Activated B cell treated with CpG ODN at 0.5 μM for 24 hours (primary cell): Measurements from ENCODE around the gene TSPO2. TPM values are rescaled to one million over a fixed set of nuclear protein-coding genes. Genes with fewer than 3 reads are reported as not detected.

Experiments used
- ATAC-seq: fragments of 200-7000 bp; cut with Tn5 transposase; one replicate; pipeline ENCODE4 v1.10.0; 2021; ENCODE audit warnings: low read depth, mild to moderate bottlenecking, moderate library complexity
- CTCF ChIA-PET: fragments of 350-600 bp; sonication (Branson Sonifier 250); formaldehyde crosslinking; loops from one replicate; lab custom pipeline; 2021; ENCODE audit warnings: antibody characterized with exemption; lab: Charles Lee
- POLR2A ChIA-PET: fragments of 350-600 bp; sonication (Branson Sonifier 250); formaldehyde crosslinking; loops from one replicate; lab custom pipeline; 2021; ENCODE audit warnings: antibody characterized with exemption; lab: Charles Lee
- DNase-seq: peaks from one replicate; pipeline ENCODE4 v3.0.0; 2022
- H3K27ac Mint-ChIP-seq: one replicate; pipeline ENCODE4 v1.8.0; 2020; ENCODE audit warnings: mixed read lengths
- H3K27me3 Mint-ChIP-seq: one replicate; pipeline ENCODE4 v1.8.0; 2021; ENCODE audit warnings: mixed read lengths
- H3K36me3 Mint-ChIP-seq: one replicate; pipeline ENCODE4 v1.8.0; 2021; ENCODE audit warnings: low read depth, mixed read lengths
- H3K4me1 Mint-ChIP-seq: one replicate; pipeline ENCODE4 v1.8.0; 2021; ENCODE audit warnings: mixed read lengths
- H3K4me3 Mint-ChIP-seq: one replicate; pipeline ENCODE4 v1.8.0; 2020; ENCODE audit warnings: mild to moderate bottlenecking, mixed read lengths
- H3K9me3 Mint-ChIP-seq: one replicate; pipeline ENCODE4 v1.8.0; 2020; ENCODE audit warnings: mixed read lengths
- intact Hi-C: fragments of 100-400 bp; cut with micrococcal nuclease; formaldehyde crosslinking; loops from one replicate; pipeline ENCODE4 v1.15.1; 2024
- total RNA-seq: library from RNA; stranded (reverse); gene quantifications from 2 replicates; pipeline ENCODE4 v1.2.3, GENCODE V29; 2022
- TF ChIP-seq, protein P1 (sequence below): fragments of 200-600 bp; IDR thresholded peaks from one replicate; pipeline ENCODE4 v1.8.0; 2022; ENCODE audit warnings: antibody characterized with exemption, mild to moderate bottlenecking

The TSPO2 gene
- total RNA-seq, 1 donor from 2014 or later: not detected

DNA sequence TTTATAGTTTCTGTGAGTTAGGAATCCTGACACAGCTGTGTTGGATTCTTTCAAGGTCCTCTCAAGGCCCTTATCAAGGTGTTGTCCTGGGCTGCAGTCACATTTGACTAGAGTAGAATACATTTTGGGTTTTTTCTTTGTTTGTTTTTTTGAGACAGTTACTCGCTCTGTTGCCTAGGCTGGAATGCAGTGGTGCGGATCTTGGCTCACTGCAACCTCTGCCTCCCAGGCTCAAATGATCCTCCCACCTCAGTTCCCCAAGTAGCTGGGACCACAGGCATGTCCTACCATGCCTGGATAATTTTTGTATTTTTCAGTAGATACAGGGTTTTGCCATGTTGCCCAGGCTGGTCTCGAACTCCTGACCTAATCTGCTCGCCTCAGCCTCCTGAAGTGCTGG is 46.2 kb downstream of the TSPO2 start:
- TF ChIP-seq, protein P1, sequence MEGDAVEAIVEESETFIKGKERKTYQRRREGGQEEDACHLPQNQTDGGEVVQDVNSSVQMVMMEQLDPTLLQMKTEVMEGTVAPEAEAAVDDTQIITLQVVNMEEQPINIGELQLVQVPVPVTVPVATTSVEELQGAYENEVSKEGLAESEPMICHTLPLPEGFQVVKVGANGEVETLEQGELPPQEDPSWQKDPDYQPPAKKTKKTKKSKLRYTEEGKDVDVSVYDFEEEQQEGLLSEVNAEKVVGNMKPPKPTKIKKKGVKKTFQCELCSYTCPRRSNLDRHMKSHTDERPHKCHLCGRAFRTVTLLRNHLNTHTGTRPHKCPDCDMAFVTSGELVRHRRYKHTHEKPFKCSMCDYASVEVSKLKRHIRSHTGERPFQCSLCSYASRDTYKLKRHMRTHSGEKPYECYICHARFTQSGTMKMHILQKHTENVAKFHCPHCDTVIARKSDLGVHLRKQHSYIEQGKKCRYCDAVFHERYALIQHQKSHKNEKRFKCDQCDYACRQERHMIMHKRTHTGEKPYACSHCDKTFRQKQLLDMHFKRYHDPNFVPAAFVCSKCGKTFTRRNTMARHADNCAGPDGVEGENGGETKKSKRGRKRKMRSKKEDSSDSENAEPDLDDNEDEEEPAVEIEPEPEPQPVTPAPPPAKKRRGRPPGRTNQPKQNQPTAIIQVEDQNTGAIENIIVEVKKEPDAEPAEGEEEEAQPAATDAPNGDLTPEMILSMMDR: no peak
- intact Hi-C loops: no loop called here
- peaks cover 85% of the 10 kb centered on the region for H3K36me3 Mint-ChIP-seq
- ChIA-PET CTCF (interaction anchor here (0.7 kb wide), 1 partner anchor 9 kb away, joined by 3 read pairs; no protein-coding TSS in a partner anchor), POLR2A (no interaction called here)
- no peak for DNase-seq
- H3K27ac Mint-ChIP-seq: no peak overlapping the region
- H3K4me3 Mint-ChIP-seq: no peak overlapping the region
- no peak for ATAC-seq
- H3K4me1 Mint-ChIP-seq: no peaks in the 10 kb centered on the region
- H3K27me3 Mint-ChIP-seq: no peaks in the 10 kb centered on the region
- no peaks in the 10 kb centered on the region for H3K9me3 Mint-ChIP-seq

DNA sequence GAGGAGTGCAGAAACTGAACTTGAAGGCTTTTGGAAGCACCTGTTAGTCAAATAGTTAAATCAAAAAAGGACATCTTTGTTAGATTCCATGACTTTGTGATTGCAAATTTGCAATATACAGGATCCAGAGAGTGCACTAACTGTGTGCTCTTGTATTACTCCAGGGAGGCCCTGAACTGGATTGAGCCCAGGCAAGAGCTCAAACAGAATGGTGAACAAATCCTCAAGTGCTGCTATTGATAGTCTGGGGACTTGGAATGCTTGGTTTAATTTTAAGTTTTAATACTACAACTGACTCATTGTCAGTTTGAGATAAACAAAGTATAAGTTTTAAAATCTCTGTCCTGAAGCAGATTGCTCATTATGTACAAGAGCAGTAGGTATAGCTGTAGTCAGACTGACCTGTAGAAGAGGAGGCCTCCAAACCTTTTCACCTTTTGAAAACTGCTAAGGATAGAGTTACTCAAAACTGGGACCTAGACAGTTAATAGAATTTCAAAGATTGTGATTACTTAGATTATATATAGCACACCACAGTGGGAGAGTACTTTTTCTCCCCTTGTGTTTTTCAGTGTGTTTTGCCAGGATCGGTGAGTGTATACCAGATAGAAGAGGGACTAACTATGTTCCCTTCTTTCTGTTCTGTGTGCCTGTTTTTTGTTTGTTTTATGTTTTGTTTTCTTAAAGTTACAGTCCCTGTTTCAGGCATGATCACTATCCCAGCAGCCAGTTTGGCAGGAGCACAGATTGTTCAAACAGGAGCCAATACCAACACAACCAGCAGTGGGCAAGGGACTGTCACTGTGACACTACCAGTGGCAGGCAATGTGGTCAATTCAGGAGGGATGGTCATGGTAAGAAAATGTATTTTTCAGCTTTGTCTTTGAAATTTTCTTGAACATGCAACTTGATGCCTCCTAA is 48.8 kb downstream of the TSPO2 start:
- Mint-ChIP-seq H3K27ac (no peak overlapping the region), H3K36me3 (peaks cover 88% of the 10 kb centered on the region), H3K4me3 (no peak overlapping the region), H3K4me1 (no peaks in the 10 kb centered on the region), H3K9me3 (no peaks in the 10 kb centered on the region), H3K27me3 (no peaks in the 10 kb centered on the region)
- CTCF ChIA-PET: interaction anchor here (1.1 to 2.5 kb wide), 7 partner anchors 91 to 229 kb away, joined by 3 to 18 read pairs (median 5); no protein-coding TSS in a partner anchor
- DNase-seq (no peak), ATAC-seq (no peak)
- POLR2A ChIA-PET: interaction anchor here (1.4 kb wide), 1 partner anchor 19 kb away, joined by 3 read pairs; the partner anchor contains the start of gene OARD1
- intact Hi-C loops: loop anchor here (5.0 kb wide), 1 partner anchor 186 kb away; no protein-coding TSS in a partner anchor
- TF ChIP-seq, protein P1: no peak

DNA sequence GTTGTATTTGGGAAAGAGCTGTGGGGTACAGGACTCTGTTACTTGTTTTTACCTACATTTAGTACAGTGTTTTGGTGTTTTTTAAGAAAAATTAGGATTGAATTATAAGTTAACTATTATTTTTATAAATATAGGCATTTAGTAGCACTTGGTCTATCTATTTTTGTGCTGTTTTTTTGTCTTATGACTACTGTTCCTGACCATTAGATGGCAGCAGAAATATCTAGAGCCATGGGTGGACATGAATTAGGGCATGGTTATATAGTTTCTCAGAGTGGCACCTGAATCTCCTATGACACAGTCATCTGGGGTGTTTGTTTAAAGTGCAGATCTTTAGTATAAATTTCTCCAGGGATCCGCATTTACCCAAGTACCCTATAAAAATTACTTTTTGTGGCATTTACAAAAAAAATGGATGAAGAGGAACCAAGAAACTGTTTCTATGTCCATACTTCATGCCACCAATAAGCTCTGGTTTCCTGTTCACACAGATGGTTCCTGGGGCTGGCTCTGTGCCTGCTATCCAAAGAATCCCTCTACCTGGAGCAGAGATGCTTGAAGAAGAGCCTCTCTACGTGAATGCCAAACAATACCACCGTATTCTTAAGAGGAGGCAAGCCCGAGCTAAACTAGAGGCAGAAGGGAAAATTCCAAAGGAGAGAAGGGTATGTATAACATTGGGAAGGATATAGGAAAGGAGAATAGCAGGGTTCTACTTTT is 50.3 kb downstream of the TSPO2 start:
- no peak overlapping the region for H3K4me3 Mint-ChIP-seq
- POLR2A ChIA-PET: interaction anchor here (1.4 kb wide), 1 partner anchor 20 kb away, joined by 3 read pairs; the partner anchor contains the start of gene OARD1
- ATAC-seq: no peak

DNA sequence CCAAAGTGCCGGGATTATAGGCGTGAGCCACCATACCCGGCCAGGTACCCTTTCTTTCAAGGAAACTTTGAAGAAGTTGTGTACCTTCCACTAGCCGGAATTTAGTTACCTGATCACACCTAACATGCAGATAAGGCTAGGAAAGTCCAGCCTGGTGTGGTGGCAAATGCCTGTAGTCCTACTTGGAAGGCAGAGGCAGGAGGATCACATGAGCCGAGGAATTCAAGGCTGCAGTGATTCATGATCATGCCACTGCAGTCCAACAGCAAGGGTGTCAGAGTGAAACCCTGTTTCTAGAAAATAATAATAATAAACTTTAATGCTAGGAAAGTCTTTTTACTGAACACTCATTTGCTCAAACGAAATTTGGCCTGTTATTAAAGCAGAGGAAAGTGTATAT is 51.5 kb downstream of the TSPO2 start:
- no peak for ATAC-seq
- Mint-ChIP-seq H3K9me3 (no peaks in the 10 kb centered on the region), H3K27ac (no peak overlapping the region), H3K27me3 (no peaks in the 10 kb centered on the region), H3K36me3 (peaks cover 94% of the 10 kb centered on the region), H3K4me1 (no peaks in the 10 kb centered on the region), H3K4me3 (no peak overlapping the region)
- DNase-seq: no peak
- POLR2A ChIA-PET: no interaction called here
- CTCF ChIA-PET: interaction anchor here (2.5 kb wide), 1 partner anchor 185 kb away, joined by 14 read pairs; no protein-coding TSS in a partner anchor
- TF ChIP-seq, protein P1: no peak
- intact Hi-C loops: loop anchor here (5.0 kb wide), 1 partner anchor 184 kb away; no protein-coding TSS in a partner anchor

More for the DNA sequence above, 50.3 kb downstream of the TSPO2 start:
- CTCF ChIA-PET: interaction anchor here (1.1 to 2.5 kb wide), 6 partner anchors 90 to 225 kb away, joined by 3 to 18 read pairs (median 5); no protein-coding TSS in a partner anchor
- Mint-ChIP-seq H3K27ac (no peak overlapping the region), H3K4me1 (no peaks in the 10 kb centered on the region), H3K9me3 (no peaks in the 10 kb centered on the region), H3K36me3 (peaks cover 92% of the 10 kb centered on the region), H3K27me3 (no peaks in the 10 kb centered on the region)
- TF ChIP-seq, protein P1: no peak
- intact Hi-C loops: loop anchor here (1.0 to 5.0 kb wide), 3 partner anchors 90 to 226 kb away; no protein-coding TSS in a partner anchor
- DNase-seq: no peak

Other genes with a start within 250 kb of the TSPO2 start
- 1.7 and 2.2 TPM in 2 replicates for gene UNC5CL, start 3.2 kb upstream of the TSPO2 start, total RNA-seq
- not detected in 2 replicates for gene APOBEC2, start 10.7 kb downstream of the TSPO2 start, total RNA-seq
- gene OARD1, start 29.9 kb downstream of the TSPO2 start, total RNA-seq: 30.7 and 37.1 TPM in 2 replicates
- gene NFYA, start 30.5 kb downstream of the TSPO2 start, total RNA-seq: 33.7 and 35.1 TPM in 2 replicates
- not detected in 2 replicates for gene TREML1, start 111.9 kb downstream of the TSPO2 start, total RNA-seq
- not detected in 2 replicates for gene TREM2, start 120.6 kb downstream of the TSPO2 start, total RNA-seq
- gene TREML2, start 158.7 kb downstream of the TSPO2 start, total RNA-seq: 10.2 and 10.3 TPM in 2 replicates
- gene TREML4, start 185.9 kb downstream of the TSPO2 start, total RNA-seq: not detected in 2 replicates
- gene TREM1, start 244.2 kb downstream of the TSPO2 start, total RNA-seq: 0.81 TPM in 1 of 2 replicates, not detected in the other